Omental fat pad (tissue), 4 donors: ENCODE measurements around the gene DLAT. TPM values are rescaled to one million over a fixed set of nuclear protein-coding genes. Genes with fewer than 3 reads are reported as not detected.
A peak's percentile ranks its signal among the peaks of the same experiment; 100 is the strongest.
"Not testable (repeated sequence)": the region's sequence is repeated elsewhere in the genome, so short reads cannot be mapped to it uniquely, and the experiment has no call there.

Source experiments
- ATAC-seq: fragments of 150-250 bp; one replicate; pipeline ENCODE4 v1.9.1; 2016; ENCODE audit warnings: mild to moderate bottlenecking, moderate library complexity; ENCODE audit not compliant: low FRiP score
- DNase-seq: peaks from one replicate; pipeline ENCODE4 v3.0.0-alpha.2; 2019; ENCODE audit warnings: low spot score
- CTCF ChIP-seq, 3 donors: fragments of 450-650 bp; IDR thresholded peaks; one replicate each; pipeline ENCODE4 v1.5.1; 2016 to 2017; ENCODE audit warnings: antibody characterized with exemption in 3 of 3, mild to moderate bottlenecking in 3 of 3, moderate library complexity in 2 of 3
- total RNA-seq, 4 donors: library from RNA; depleted of rRNA; stranded (reverse); fragments of >200 nt; gene quantifications; one replicate each; pipeline ENCODE4 v1.1.0, GENCODE V29; 2016

DLAT gene
- total RNA-seq, 4 donors from 2014 or later: 20.5 to 61.6 (median 36.1) TPM

- TF ChIP-seq CTCF (IDR thresholded peaks at IDR 0.05): no peak
- ATAC-seq (peak; percentile 66), DNase-seq (no peak)
Measured at GRCh38 chr11:112085822-112086421, 60.7 kb downstream of the DLAT start.

- ATAC-seq: peak; percentile 94
- peak; percentile 79 for DNase-seq
- no peak for TF ChIP-seq CTCF (IDR thresholded peaks at IDR 0.05)
Measured at GRCh38 chr11:112086422-112087191, 61.4 kb downstream of the DLAT start, which contains the start of the genes SDHD and TIMM8B. Gene SDHD, plus strand, starts transcription at chr11:112086873. Its CDS starts 35 bp downstream, at chr11:112086908. Gene TIMM8B, minus strand, starts transcription at chr11:112086756. Its CDS starts 33 bp downstream, at chr11:112086723.

- ATAC-seq: no peak
- no peak for DNase-seq
- no peak for TF ChIP-seq CTCF (IDR thresholded peaks at IDR 0.05)
Measured at GRCh38 chr11:112087212-112087611, 62.0 kb downstream of the DLAT start.

- not testable (repeated sequence) for ATAC-seq, DNase-seq
Measured at GRCh38 chr11:112095302-112095701, 70.1 kb downstream of the DLAT start.

GRCh38 chr11:112096194-112096593 is 71.0 kb downstream of the DLAT start:
- DNase-seq: no peak
- TF ChIP-seq CTCF (IDR thresholded peaks at IDR 0.05): no peak
- no peak for ATAC-seq

GRCh38 chr11:112097734-112098528 is 72.7 kb downstream of the DLAT start:
- no peak for TF ChIP-seq CTCF (IDR thresholded peaks at IDR 0.05)
- no peak for DNase-seq
- ATAC-seq: no peak

- ATAC-seq (no peak), DNase-seq (no peak)
- TF ChIP-seq CTCF (IDR thresholded peaks at IDR 0.05): no peak
Measured at GRCh38 chr11:112100462-112100861, 75.3 kb downstream of the DLAT start.
